GM23338 (cell line): Measurements from ENCODE around the gene CNST.

Source experiments
- CREB1 ChIP-seq: fragments of 250-450 bp; sonication (Bioruptor Pico); IDR thresholded peaks from 2 replicates; pipeline ENCODE4 v1.5.0; 2020; ENCODE audit warnings: low read depth, mild to moderate bottlenecking, moderate library complexity
- CTCF ChIP-seq, 2 experiments: fragments of 200-600 bp in 1 of 2; sonication (generic) in 1 of 2; conservative IDR thresholded peaks; 2 replicates each; pipeline versions ENCODE4 v1.5.1 to v1.6.1; 2016 to 2017; ENCODE audit warnings: antibody characterized with exemption in 2 of 2, low read depth in 2 of 2, mild to moderate bottlenecking in 2 of 2, moderate library complexity in 1 of 2
- EZH2 ChIP-seq: fragments of 200-600 bp; sonication (generic); IDR thresholded peaks from one replicate; pipeline ENCODE4 v1.8.0; 2017; ENCODE audit warnings: antibody characterized with exemption, mild to moderate bottlenecking, low read depth; ENCODE audit not compliant: unreplicated experiment
- EZH2phosphoT487 ChIP-seq: fragments of 200-600 bp; sonication (generic); IDR thresholded peaks from one replicate; pipeline ENCODE4 v1.8.1; 2018; ENCODE audit warnings: antibody characterized with exemption; ENCODE audit not compliant: unreplicated experiment
- JUNB ChIP-seq: IDR thresholded peaks from one replicate; pipeline ENCODE4 v1.6.1; 2016; ENCODE audit warnings: antibody characterized with exemption; ENCODE audit not compliant: unreplicated experiment
- NANOG ChIP-seq: IDR thresholded peaks from 2 replicates; pipeline ENCODE4 v1.6.1; 2016; ENCODE audit warnings: antibody characterized with exemption, borderline replicate concordance
- POLR2AphosphoS5 ChIP-seq: IDR thresholded peaks from 2 replicates; pipeline ENCODE4 v1.6.1; 2016; ENCODE audit warnings: antibody characterized with exemption, low read depth
- REST ChIP-seq: IDR thresholded peaks from one replicate; pipeline ENCODE4 v1.6.1; 2018; ENCODE audit warnings: antibody characterized with exemption; ENCODE audit not compliant: unreplicated experiment
- STAT1 ChIP-seq: IDR thresholded peaks from one replicate; pipeline ENCODE4 v1.6.1; 2016; ENCODE audit warnings: antibody characterized with exemption; ENCODE audit not compliant: unreplicated experiment
- ZNF114 ChIP-seq: fragments of 250-450 bp; sonication (Bioruptor Pico); IDR thresholded peaks from 2 replicates; pipeline ENCODE4 v1.5.0; 2020; ENCODE audit warnings: mild to moderate bottlenecking, moderate library complexity
- ZNF331 ChIP-seq: fragments of 250-450 bp; sonication (Bioruptor Pico); IDR thresholded peaks from 2 replicates; pipeline ENCODE4 v1.5.0; 2020; ENCODE audit warnings: low read depth, mild to moderate bottlenecking, moderate library complexity

GRCh38 chr1:246595146-246595545 lies 28.9 kb downstream of the CNST start:
- TF ChIP-seq CTCF (conservative IDR thresholded peaks at IDR 0.05; ENCODE audit: low read depth in 2 of 2) (no peak), EZH2 (no peak), REST (no peak), JUNB (no peak), POLR2AphosphoS5 (no peak), ZNF114 (no peak), CREB1 (no peak), EZH2phosphoT487 (no peak), NANOG (no peak), ZNF331 (CRISPR knock-in tag) (no peak), STAT1 (no peak)
